WTC11 (cell line): ENCODE data around the gene SDCCAG8. TPM values are rescaled to one million over a fixed set of nuclear protein-coding genes. Genes with fewer than 3 reads are reported as not detected.

Experiments used
- ATAC-seq: fragments of 200-7000 bp; cut with Tn5 transposase; 2 replicates; pipeline ENCODE4 v1.10.0; 2021; ENCODE audit warnings: mild to moderate bottlenecking, moderate library complexity
- CTCF ChIA-PET: fragments of 300-600 bp; sonication (Branson Sonifier 250); formaldehyde crosslinking; loops from one replicate; lab custom pipeline; 2021; ENCODE audit warnings: antibody characterized with exemption; lab: Charles Lee
- POLR2A ChIA-PET: fragments of 350-600 bp; sonication (Branson Sonifier 250); formaldehyde crosslinking; loops from one replicate; lab custom pipeline; 2021; ENCODE audit warnings: antibody characterized with exemption; lab: Charles Lee
- DNase-seq: peaks from one replicate; pipeline ENCODE4 v3.0.0; 2021; ENCODE audit warnings: low spot score
- H3K27ac Mint-ChIP-seq: 2 replicates; pipeline ENCODE4 v1.8.0; 2021; ENCODE audit warnings: mixed read lengths
- H3K27me3 Mint-ChIP-seq: 2 replicates; pipeline ENCODE4 v1.8.0; 2021; ENCODE audit warnings: low read depth, mild to moderate bottlenecking, moderate library complexity, mixed read lengths
- H3K36me3 Mint-ChIP-seq: 2 replicates; pipeline ENCODE4 v1.8.0; 2021; ENCODE audit warnings: mixed read lengths
- H3K4me1 Mint-ChIP-seq: 2 replicates; pipeline ENCODE4 v1.8.0; 2022; ENCODE audit warnings: mixed read lengths
- H3K4me3 Mint-ChIP-seq: 2 replicates; pipeline ENCODE4 v1.8.0; 2021; ENCODE audit warnings: mild to moderate bottlenecking, moderate library complexity, mixed read lengths
- H3K9me3 Mint-ChIP-seq: 2 replicates; pipeline ENCODE4 v1.8.0; 2021; ENCODE audit warnings: mixed read lengths
- CREM ChIP-seq: sonication (generic); formaldehyde crosslinking; IDR thresholded peaks from 2 replicates; pipeline ENCODE4 v1.8.1; 2022; ENCODE audit warnings: mild to moderate bottlenecking, missing genetic modification reagents, moderate library complexity
- E2F1 ChIP-seq: sonication (generic); formaldehyde crosslinking; IDR thresholded peaks from 2 replicates; pipeline ENCODE4 v1.8.0; 2022; ENCODE audit warnings: mild to moderate bottlenecking, missing genetic modification reagents
- GRHL2 ChIP-seq: fragments of 250-450 bp; sonication (Bioruptor Pico); IDR thresholded peaks from 2 replicates; pipeline ENCODE4 v1.8.0; 2022; ENCODE audit warnings: mild to moderate bottlenecking, moderate library complexity; ENCODE audit not compliant: insufficient replicate concordance, severe bottlenecking
- HMGA2 ChIP-seq: fragments of 250-450 bp; sonication (Bioruptor Pico); IDR thresholded peaks from 2 replicates; pipeline ENCODE4 v1.4.0; 2021; ENCODE audit warnings: mild to moderate bottlenecking, moderate library complexity
- NFE2L1 ChIP-seq: sonication (generic); formaldehyde crosslinking; IDR thresholded peaks from 2 replicates; pipeline ENCODE4 v1.8.1; 2023; ENCODE audit warnings: missing genetic modification reagents
- NR1H2 ChIP-seq: sonication (generic); formaldehyde crosslinking; IDR thresholded peaks from 2 replicates; pipeline ENCODE4 v1.9.0; 2021; ENCODE audit warnings: mild to moderate bottlenecking, moderate library complexity, missing genetic modification reagents
- NR2C2 ChIP-seq: sonication (generic); formaldehyde crosslinking; IDR thresholded peaks from 2 replicates; pipeline ENCODE4 v1.8.0; 2022; ENCODE audit warnings: mild to moderate bottlenecking, missing genetic modification reagents
- SMAD3 ChIP-seq: sonication (generic); formaldehyde crosslinking; IDR thresholded peaks from 2 replicates; pipeline ENCODE4 v1.8.0; 2022; ENCODE audit warnings: missing genetic modification reagents, mild to moderate bottlenecking, borderline replicate concordance
- TCF7 ChIP-seq: sonication (generic); formaldehyde crosslinking; IDR thresholded peaks from 2 replicates; pipeline ENCODE4 v1.8.0; 2022; ENCODE audit warnings: mild to moderate bottlenecking, low read depth, missing genetic modification reagents, moderate library complexity
- TEAD4 ChIP-seq: sonication (generic); formaldehyde crosslinking; IDR thresholded peaks from 2 replicates; pipeline ENCODE4 v1.8.0; 2022; ENCODE audit warnings: mild to moderate bottlenecking, missing genetic modification reagents
- USF2 ChIP-seq: sonication (generic); formaldehyde crosslinking; IDR thresholded peaks from 2 replicates; pipeline ENCODE4 v1.8.1; 2023; ENCODE audit warnings: mild to moderate bottlenecking, missing genetic modification reagents, moderate library complexity
- ZBTB43 ChIP-seq: sonication (generic); formaldehyde crosslinking; IDR thresholded peaks from 2 replicates; pipeline ENCODE4 v1.8.1; 2023; ENCODE audit warnings: mild to moderate bottlenecking, missing genetic modification reagents
- ZMAT4 ChIP-seq: fragments of 250-450 bp; sonication (Bioruptor Pico); IDR thresholded peaks from 2 replicates; pipeline ENCODE4 v1.9.0; 2021; ENCODE audit warnings: mild to moderate bottlenecking
- ZNF138 ChIP-seq: sonication (generic); formaldehyde crosslinking; conservative IDR thresholded peaks from 2 replicates; pipeline ENCODE4 v1.8.1; 2022; ENCODE audit warnings: mild to moderate bottlenecking, moderate library complexity, missing genetic modification reagents
- ZNF317 ChIP-seq: sonication (generic); formaldehyde crosslinking; IDR thresholded peaks from 2 replicates; pipeline ENCODE4 v1.8.1; 2023; ENCODE audit warnings: low read depth, mild to moderate bottlenecking, moderate library complexity, missing genetic modification reagents, borderline replicate concordance
- ZNF416 ChIP-seq: fragments of 250-450 bp; sonication (Bioruptor Pico); IDR thresholded peaks from 2 replicates; pipeline ENCODE4 v1.9.0; 2021; ENCODE audit warnings: mild to moderate bottlenecking, inconsistent platforms
- ZNF532 ChIP-seq: fragments of 250-450 bp; sonication (Bioruptor Pico); IDR thresholded peaks from 2 replicates; pipeline ENCODE4 v1.9.0; 2021; ENCODE audit warnings: mild to moderate bottlenecking, borderline replicate concordance
- ZNF671 ChIP-seq: fragments of 250-450 bp; sonication (Bioruptor Pico); IDR thresholded peaks from 2 replicates; pipeline ENCODE4 v1.8.0; 2021; ENCODE audit warnings: mild to moderate bottlenecking
- total RNA-seq: library from RNA; stranded (reverse); gene quantifications from 3 replicates; pipeline ENCODE4 v1.2.3, GENCODE V29; 2021

The SDCCAG8 gene
- total RNA-seq, 1 experiment from 2014 or later: 44.3 TPM

GRCh38 chr1:243547891-243548290 lies 292.1 kb downstream of the SDCCAG8 start:
- ATAC-seq: no peak
- no peaks in the 10 kb centered on the region for H3K27me3 Mint-ChIP-seq
- POLR2A ChIA-PET: interaction anchor here (0.5 kb wide), 1 partner anchor 674 kb away, joined by 6 read pairs; no protein-coding TSS in a partner anchor
- peak overlapping the region; percentile 57 for H3K27ac Mint-ChIP-seq
- H3K9me3 Mint-ChIP-seq: no peaks in the 10 kb centered on the region
- H3K36me3 Mint-ChIP-seq: no peaks in the 10 kb centered on the region
- H3K4me1 Mint-ChIP-seq: peaks cover 16% of the 10 kb centered on the region
- CTCF ChIA-PET: no interaction called here
- TF ChIP-seq NR2C2 (CRISPR knock-in tag): no peak
- TF ChIP-seq HMGA2 (CRISPR knock-in tag): no peak
- H3K4me3 Mint-ChIP-seq: no peak overlapping the region
- no peak for DNase-seq

- CTCF ChIA-PET: no interaction called here
- TF ChIP-seq SMAD3: no peak
- TF ChIP-seq TEAD4 (CRISPR knock-in tag): no peak
- TF ChIP-seq ZNF317: no peak
- TF ChIP-seq E2F1 (CRISPR knock-in tag): no peak
- no peak for TF ChIP-seq ZBTB43
- TF ChIP-seq HMGA2 (CRISPR knock-in tag): no peak
- no peak for TF ChIP-seq GRHL2 (CRISPR knock-in tag)
- no peak for TF ChIP-seq TCF7 (CRISPR knock-in tag)
- TF ChIP-seq CREM (CRISPR knock-in tag): no peak
- no peak for TF ChIP-seq NFE2L1 (CRISPR knock-in tag)
- no peak for TF ChIP-seq ZNF416 (CRISPR knock-in tag)
- no peak for TF ChIP-seq ZNF671
- no peak for TF ChIP-seq ZMAT4 (CRISPR knock-in tag)
- no peak for TF ChIP-seq USF2 (CRISPR knock-in tag)
- TF ChIP-seq NR1H2 (CRISPR knock-in tag): no peak
- no peak for TF ChIP-seq ZNF532
- no peak for TF ChIP-seq ZNF138 (CRISPR knock-in tag)
- TF ChIP-seq, all 79 proteins: peak for 0
- H3K27me3 Mint-ChIP-seq: no peaks in the 10 kb centered on the region
- DNase-seq (no peak), ATAC-seq (no peak)
- H3K36me3 Mint-ChIP-seq: no peaks in the 10 kb centered on the region
- POLR2A ChIA-PET: no interaction called here
- no peak overlapping the region for H3K4me3 Mint-ChIP-seq
- H3K27ac Mint-ChIP-seq: no peak overlapping the region
- H3K9me3 Mint-ChIP-seq: no peaks in the 10 kb centered on the region
- H3K4me1 Mint-ChIP-seq: peaks cover 14% of the 10 kb centered on the region
Observed at GRCh38 chr1:243548516-243548915, 292.7 kb downstream of the SDCCAG8 start.
